GM21390 (cell line): Measurements from ENCODE around the gene SNX14.
"Not testable (repeated sequence)": the region's sequence is repeated elsewhere in the genome, so short reads cannot be mapped to it uniquely, and the experiment has no call there.

Experiments used
- ATAC-seq: cut with Tn5 transposase; IDR thresholded peaks from one replicate; pipeline ENCODE4 v1.9.1; 2021; ENCODE audit not compliant: unreplicated experiment

SNX14 gene

DNA sequence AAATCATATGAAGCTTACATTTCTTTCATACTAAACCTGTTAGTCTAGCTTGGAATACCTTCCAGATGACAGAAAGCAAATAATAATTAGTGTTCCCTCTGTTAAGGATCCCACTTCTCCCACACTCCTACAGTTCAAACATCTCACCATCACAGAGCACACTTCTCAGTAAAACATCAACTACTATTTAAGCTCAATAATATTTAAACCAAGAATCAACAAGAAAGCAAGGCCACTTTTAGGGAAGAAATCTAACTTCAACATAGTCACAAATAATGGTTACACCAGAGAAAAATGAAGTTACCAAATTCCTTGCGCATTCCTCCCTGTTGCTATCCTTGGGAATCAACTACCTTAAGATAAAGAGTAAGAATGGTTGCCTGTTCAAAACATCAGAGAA lies 1.6 kb downstream of the SNX14 start:
- ATAC-seq = no peak

DNA sequence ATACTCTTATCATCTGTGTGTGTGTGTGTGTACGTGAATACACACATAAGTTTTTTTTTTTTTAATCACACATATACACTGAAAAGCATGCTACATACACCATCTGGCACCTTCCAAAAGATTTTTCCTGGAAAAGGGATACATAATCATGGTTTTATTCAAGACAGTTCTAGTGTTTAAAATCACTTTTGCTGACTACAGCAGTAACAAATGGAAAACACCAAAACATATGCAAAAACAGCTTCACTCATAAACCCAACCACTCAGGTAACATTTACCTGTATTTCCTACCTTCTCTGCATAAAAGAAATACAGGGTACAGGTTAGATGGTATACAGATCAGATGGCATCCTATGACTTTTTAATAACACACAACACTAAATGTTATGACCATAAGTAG lies 2.5 kb downstream of the SNX14 start:
- ATAC-seq = no peak

DNA sequence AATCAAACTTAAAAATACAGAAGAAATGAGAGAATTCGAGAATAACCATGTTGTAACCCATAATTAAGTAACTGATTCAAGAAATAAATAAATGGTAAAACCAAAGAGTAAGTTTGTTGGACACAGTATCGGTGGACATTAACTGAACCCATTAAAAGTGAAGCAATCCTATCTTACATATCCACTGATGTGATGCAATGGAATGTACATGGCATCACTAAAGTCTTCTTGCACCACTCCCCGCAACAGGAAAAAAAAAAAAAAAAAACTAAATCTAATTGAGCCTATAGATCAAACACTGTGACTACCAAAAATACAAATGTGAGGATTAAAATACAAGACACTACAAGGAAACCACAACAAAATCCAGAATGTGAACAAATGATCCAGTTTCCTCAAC lies 7.9 kb downstream of the SNX14 start:
- ATAC-seq = no peak

DNA sequence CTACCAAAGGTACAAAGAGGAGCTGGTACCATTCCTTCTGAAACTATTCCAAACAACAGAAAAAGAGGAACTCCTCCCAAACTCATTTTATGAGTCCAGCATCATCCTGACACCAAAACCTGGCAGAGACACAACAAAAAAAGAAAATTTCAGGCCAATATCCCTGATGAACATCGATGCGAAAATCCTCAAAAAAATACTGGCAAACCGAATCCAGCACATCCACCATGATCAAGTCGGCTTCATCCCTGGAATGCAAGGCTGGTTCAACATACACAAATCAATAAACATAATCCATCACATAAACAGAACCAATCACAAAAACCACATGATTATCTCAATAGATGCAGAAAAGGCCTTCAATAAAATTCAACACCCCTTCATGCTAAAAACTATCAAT lies 10.8 kb downstream of the SNX14 start:
- ATAC-seq = not testable (repeated sequence)

DNA sequence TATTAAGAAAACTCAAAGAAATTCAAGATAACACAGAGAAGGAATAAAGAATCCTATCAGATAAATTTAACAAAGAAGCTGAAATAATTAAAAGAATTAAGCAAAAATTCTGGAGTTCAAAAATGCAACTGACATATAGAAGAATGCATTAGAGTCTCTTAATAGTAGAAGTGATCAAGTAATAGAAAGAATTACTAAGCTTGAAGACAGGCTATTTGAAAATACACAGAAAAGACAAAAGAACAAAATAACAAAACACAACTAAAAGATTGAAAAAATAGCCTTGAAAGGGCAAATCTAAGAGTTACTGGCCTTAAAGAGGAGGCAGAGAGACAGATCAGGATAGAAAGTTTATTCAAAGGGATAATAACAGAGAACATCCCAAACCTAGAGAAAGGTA lies 12.1 kb downstream of the SNX14 start:
- ATAC-seq = no peak

DNA sequence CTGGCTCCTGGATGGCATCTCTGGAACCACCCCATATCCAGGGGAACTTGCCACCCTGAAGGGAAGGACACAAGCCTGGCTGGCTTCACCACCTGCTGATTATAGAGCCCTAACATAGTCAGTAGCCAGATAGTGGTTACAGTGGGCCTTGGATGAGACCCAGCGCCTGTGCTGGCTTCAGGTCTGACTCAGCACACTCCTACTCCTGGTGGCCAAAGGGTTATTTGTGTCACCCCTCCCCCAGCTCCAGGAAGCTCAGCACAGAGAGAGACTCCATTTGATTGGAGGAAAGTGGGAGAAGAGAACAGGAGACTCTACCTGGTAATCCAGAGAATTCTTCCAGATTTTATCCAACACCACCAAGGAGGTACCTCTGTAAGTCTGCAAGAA lies 12.8 kb downstream of the SNX14 start:
- ATAC-seq = peak; percentile 89

DNA sequence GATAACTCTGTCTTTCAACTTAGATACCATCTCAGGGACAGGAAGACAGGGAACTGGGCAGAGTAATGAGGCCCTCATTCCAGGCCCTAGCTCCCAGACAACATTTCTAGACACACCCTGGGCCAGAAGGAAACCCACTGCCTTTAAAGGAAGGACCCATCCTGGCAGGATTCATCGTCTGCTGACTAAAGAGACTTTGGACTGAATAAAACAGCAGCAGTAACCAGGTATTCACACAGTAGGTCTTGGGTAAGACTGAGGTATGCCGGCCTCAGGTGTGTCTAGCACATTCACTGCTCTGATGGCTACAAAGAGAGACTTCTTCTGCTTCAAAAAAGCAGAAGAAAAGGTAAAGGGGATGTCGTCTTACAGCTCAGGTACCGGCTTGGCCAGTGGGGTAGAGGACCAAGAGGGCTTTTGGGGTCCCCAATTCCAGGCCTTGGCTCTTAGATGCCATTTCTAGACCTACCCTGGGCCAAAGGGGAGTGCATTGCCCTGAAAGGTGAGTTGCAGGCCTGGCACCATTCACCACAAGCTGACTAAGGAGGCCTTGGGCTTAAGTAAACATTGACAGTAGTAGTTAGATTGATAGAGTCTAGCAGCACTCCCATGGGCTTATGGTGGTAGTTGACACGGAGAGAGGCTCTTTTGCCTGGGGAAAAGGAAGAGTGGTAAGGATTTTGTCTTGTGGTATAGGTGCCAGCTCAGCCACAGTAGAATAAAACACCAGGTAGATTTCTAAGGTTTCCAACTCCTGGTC lies 13.4 kb downstream of the SNX14 start:
- ATAC-seq = peak; percentile 17

DNA sequence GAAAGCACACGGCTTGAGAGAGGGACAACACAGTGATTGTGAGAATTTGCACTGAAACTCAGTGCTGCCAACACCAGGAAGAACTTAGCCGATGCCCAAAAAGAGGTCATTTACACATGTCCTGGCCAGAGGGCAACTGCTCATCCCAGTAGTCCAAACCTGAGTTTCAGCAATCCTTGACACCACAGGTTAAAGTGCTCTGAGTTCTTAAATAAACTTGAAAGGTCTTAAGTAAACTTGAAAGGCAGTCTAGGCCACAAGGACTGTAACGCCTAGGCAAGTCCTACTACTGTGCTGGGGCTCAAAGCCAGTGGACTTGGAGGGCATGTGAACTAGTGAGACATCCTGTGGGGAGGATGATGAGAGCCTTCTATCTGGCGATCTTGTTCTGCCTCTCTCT lies 14.1 kb downstream of the SNX14 start:
- no peak for ATAC-seq

DNA sequence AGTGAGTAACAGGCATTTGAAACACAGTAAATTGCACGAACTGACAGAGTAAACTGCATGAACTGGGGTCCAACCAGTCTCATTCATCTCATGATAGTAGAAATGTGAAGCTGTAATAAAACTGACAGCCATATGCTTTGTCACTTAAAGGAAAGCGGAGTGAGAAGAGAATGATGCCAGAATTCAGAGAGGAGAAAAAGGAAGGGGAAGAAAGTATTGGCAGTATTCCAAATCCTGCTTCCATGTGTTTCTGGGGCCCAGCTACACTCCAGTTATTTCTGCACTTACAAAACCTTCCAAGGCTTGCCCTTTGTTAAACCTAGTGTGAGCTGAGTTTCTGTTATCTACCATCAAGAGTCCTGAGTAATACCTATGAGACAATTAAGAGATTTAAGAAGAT lies 17.2 kb downstream of the SNX14 start:
- no peak for ATAC-seq

DNA sequence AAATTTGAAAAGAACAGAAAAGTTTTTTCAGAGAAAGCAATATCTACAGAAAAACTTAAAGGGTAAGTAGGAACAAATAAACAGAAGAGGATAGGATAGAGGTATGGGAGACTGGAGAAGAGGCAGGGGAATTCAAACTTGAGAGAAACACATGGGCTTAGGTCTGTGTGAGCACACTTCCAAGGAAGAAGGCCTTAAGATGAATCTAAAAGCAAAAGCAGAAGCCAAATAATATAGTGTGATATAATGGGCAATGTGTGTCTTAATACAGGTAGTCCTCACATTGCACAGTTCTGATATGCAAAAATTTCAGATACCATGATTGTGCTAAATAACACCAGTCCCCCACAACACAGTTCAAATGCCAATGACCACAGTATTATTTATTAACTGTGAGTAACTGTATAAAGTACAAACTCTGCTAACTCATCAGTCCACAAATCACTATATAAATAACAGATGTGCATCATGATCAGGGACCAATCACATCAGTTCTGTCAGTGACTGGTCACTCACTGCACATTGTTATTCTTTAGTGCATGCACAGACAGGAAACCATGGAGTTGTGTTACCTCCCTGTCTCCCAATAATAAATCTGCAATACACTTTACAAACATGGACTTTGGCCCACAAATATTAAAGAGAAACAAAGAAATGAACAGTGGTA lies 18.6 kb downstream of the SNX14 start:
- no peak for ATAC-seq

DNA sequence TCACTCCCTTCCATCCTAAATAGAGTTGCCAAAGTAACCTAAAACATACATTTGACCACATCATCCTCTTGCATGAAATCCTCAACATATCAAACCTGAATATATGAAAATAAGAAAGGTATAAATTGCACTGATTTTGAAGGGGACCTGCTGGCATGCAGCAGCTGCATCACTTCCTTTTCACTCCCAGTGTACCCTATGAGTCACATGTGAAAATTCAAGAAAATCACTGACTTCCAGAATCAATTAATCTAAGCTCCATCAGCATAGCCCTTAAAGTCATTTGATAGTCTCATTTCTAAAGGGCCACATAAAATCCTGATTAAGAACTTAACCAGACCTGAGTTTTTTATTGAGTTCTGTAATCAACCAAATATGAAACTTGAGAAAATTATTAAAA lies 24.3 kb downstream of the SNX14 start:
- ATAC-seq = no peak

DNA sequence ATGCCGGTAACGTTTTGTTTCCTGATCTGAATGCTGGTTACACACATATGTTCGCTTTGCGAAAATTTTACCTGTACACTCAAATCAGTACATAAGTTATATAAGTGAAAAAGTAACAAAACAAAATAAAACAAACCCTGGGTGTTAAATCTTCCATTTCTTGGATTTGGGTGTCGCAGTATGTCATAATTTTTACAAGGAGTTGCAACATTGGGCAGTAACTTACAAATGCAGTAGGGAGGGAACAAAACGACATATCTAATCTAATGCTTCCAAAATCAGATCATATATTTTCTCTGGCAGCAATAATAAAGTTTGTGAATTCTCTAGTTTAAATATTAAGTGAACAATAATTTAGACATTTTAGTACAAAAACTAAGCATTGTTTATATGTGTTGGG lies 25.2 kb downstream of the SNX14 start:
- no peak for ATAC-seq

DNA sequence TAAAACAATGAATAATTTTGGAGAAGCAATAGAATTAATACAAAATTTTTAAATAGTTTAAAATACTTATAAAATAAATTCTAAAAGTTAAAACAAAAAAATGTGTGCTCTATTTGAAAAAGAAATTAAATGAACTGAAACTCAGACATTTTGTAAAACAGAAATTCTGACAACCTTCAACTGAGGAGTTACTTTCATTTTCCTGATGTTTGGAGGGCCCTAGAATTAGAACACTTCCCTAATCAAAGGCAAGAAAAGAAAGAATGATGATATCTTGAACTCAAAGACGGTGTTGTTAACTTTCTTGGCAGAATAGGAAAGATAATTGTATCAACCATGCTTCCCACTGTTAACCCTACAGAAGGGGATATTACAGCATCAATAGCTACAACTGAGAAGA lies 27.9 kb downstream of the SNX14 start:
- no peak for ATAC-seq

DNA sequence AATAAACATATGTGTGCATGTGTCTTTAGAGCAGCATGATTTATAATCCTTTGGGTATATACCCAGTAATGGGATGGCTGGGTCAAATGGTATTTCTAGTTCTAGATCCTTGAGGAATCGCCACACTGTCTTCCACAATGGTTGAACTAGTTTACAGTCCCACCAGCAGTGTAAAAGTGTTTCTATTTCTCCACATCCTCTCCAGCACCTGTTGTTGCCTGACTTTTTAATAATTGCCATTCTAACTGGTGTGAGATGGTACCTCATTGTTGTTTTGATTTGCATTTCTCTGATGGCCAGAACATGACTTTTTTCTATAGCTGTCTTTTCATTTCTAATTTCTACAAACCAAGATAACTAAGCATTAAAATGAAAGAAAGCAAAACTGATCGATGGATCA lies 29.4 kb downstream of the SNX14 start:
- not testable (repeated sequence) for ATAC-seq

DNA sequence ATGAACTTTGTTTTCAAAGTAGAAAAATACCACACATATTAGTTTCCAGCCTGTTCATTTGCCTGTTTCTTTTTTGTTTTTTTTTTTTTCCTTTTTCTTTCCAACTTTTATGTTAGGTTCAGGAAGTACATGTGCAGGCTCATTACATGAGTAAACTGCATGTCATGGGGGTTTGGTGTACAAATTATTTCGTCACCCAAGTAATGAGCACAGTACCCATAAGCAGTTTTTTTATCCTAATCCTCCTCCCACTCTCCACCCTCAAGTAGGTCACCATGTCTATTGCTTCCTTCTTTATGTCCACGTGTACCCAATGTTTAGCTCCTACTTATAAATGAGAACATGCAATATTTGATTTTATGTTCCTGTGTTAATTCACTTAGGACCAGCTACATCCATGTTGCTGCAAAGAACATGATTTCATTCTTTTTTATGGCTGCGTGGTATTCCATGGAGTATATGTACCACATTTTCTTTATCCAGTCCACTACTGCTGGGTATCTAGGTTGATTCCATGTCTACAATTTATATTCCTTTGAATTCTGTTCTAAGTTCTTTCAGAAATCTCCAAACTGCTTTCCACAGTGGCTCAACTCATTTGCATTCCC lies 31.8 kb downstream of the SNX14 start:
- ATAC-seq = no peak

DNA sequence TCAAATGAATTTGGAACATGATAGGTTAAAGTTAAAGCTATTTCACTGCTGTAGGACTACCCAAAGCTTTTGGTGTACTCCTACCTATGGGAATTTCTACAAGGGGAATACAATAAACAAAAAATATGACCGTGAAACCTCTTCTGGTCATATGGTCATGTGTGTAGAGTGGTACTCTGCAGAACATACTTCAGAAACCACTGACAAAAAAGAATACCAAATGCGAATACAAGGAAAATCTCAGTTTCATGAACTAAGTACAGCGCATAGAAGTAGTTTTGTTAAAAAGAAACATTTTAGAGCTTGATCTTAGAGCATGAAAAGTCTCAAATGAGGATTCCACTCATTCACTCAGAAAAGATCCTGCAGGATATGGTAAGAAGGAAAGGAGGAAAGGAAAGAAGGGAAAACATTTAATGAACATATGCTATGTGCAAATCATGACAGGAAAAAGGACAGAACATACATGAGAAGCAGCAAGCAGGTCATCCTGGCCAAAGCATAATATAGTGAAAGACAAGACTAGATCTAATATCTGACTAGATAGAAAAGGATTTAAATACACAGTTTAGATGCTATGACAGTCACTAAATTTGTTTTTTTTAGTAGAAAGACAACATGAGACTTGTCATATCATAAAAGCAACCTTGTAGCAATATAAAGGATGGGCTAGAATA lies 36.5 kb downstream of the SNX14 start:
- ATAC-seq = no peak

DNA sequence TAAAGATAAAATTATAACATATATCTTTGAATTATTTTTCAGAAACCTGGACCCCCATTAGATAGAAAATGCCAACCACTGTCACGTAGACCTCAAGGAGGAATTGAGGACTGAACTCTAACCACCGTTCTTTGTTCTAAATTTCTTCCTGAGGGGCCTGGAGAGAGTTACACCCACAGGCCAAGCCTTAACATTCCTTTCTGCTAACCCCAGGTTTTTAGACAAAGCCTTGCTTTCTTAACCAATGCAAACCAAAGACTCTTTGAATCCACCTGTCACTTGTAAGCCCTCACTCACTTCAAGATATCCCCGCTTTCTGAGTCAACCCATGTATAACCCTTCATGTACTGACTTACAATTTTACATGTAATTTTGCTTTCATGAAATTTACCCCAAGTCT lies 41.0 kb downstream of the SNX14 start:
- no peak for ATAC-seq

DNA sequence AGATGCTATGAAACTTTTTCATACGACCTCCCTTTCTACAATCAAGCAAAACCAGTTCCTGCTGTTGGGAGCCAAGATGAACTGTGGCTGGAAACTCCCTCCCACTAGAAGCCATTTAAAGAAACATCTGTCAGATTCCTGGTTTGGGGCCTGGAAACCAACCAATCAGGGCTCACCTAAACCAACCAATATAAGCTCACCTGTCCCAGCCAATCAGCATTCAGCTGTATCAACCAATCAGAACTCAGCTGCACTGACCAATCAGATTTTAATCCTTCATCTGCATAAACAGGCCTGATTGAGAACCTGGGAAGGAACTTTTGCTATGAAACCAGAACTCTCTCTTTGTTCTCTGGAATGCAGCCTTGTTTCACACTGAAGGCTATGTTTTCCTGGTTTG lies 42.4 kb downstream of the SNX14 start:
- no peak for ATAC-seq

DNA sequence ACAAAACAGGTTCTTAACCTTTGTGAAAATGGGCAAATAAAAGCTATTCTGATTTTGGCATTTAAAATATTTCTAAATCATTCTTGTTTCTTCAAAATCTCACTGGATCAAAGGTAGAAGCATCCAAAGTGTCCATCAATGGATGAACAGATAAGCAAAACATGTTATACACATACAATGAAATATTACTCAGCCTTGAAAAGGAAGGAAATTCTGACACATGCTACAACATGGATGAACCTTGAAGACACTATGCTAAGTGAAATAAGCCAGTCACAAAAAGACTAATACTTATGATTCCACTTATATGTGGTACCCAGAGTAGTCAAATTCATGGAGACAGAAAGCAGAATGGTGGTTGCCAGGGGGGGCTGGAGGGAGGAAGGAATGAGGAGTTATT lies 45.9 kb downstream of the SNX14 start:
- ATAC-seq = no peak

DNA sequence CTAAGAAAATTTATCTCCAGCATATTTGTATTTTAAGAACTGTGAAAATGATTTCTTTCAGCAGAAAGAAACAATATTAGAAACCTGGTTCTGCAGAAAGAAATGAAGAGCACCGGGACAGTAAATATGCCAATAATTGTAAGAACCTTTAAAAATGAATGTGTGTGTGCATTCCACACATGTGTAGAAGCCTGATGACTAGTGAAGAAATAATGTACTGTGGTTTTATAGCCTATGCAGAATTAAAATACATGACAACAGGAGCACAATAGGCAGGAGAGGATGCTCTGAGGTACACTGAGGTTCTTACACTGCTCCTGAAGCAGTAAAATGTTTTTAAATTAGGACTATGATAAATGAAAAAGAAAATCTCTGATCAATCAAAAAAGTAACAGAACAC lies 48.9 kb downstream of the SNX14 start:
- ATAC-seq = no peak

DNA sequence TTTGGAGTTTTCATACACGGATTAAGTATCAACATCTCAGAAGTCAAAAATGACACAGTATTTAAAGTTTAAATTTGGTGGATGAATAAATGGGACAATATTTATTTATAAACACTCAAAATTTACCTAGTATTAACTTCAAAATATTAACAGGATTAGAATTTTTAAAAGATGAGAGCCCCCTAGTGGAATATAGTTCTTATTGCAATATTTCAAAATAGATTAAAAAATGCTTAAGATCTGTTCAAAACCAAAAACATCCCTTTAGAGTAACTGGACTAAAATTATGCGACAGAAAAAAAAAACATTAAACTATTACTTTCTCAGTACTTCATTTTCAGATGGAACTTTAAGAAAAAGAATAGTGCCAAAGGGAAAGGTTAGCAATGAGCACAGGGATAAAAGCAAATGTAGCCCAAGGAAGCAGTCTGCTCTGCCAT lies 56.6 kb downstream of the SNX14 start:
- ATAC-seq = no peak

DNA sequence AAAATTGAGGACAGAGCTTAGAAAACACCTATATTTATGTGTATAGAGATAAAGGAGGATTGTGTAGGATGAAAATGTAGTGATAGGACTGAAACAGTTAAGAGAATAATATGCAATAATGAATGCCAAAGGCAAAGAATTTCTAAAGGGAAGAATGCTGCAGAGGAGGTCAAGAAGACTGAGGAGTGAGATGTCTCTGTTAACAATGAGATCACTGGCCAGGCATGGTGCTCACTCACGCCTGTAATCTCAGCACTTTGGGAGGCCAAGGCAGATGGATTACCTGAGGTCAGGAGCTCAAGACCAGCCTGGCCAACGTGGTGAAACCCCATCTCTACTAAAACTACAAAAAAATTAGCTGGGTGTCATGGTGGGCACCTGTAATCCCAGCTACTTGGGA lies 69.4 kb downstream of the SNX14 start:
- ATAC-seq = not testable (repeated sequence)
